SH-SY5Y (cell line): Measurements from ENCODE around the gene RERE.

ENCODE experiments used
- GATA2 ChIP-seq: IDR thresholded peaks from 2 replicates; pipeline ENCODE4 v1.6.1; 2011; ENCODE audit warnings: mild to moderate bottlenecking, low read depth, low read length
- GATA3 ChIP-seq: IDR thresholded peaks from 2 replicates; pipeline ENCODE4 v1.6.1; 2011; ENCODE audit warnings: low read depth, mild to moderate bottlenecking, low read length, moderate library complexity

GRCh38 chr1:8602471-8603219 lies 214.8 kb downstream of the RERE start:
- TF ChIP-seq GATA3 (no peak), GATA2 (no peak)
